Fibroblast of lung (primary cell): ENCODE data around the gene NSUN3. TPM values are rescaled to one million over a fixed set of nuclear protein-coding genes. Genes with fewer than 3 reads are reported as not detected.

Source experiments
- DNase-seq, 2 donors: peaks; one replicate each; pipeline versions ENCODE4 v3.0.0 to v3.0.0-alpha.2; 2010; ENCODE audit warnings: low read depth in 2 of 2
- H2AFZ ChIP-seq: 2 replicates; pipeline ENCODE4 v1.5.1; 2012; ENCODE audit warnings: low read length, control low read depth, inconsistent platforms
- H3K27ac ChIP-seq: 2 replicates; pipeline ENCODE4 v1.5.1; 2011; ENCODE audit warnings: low read length, control low read depth; ENCODE audit not compliant: insufficient read depth
- H3K27me3 ChIP-seq: 2 replicates; pipeline ENCODE4 v1.5.1; 2011; ENCODE audit warnings: mild to moderate bottlenecking, low read length; ENCODE audit not compliant: control insufficient read depth, insufficient read depth
- H3K36me3 ChIP-seq: 2 replicates; pipeline ENCODE4 v1.5.1; 2011; ENCODE audit warnings: low read length; ENCODE audit not compliant: control insufficient read depth, insufficient read depth
- H3K4me1 ChIP-seq: 2 replicates; pipeline ENCODE4 v1.5.1; 2011; ENCODE audit warnings: low read length; ENCODE audit not compliant: control insufficient read depth, insufficient read depth; ENCODE audit errors: extremely low read depth
- H3K4me2 ChIP-seq: 2 replicates; pipeline ENCODE4 v1.5.1; 2011; ENCODE audit warnings: low read length, control low read depth; ENCODE audit not compliant: insufficient read depth; ENCODE audit errors: extremely low read depth
- H3K4me3 ChIP-seq, 4 experiments: fragments of 200-600 bp in 1 of 4; sonication (generic) in 1 of 4; replicated peaks in 1 of 4; 2 replicates each; pipeline ENCODE4 v1.5.1; 2011 to 2016; ENCODE audit warnings: low read length in 4 of 4, low read depth in 3 of 4, mild to moderate bottlenecking in 3 of 4, control low read depth in 2 of 4, inconsistent platforms in 1 of 4, mixed read lengths in 1 of 4; ENCODE audit not compliant: insufficient read depth in 1 of 4; ENCODE audit errors: control extremely low read depth in 1 of 4
- H3K79me2 ChIP-seq: 2 replicates; pipeline ENCODE4 v1.5.1; 2012; ENCODE audit warnings: mild to moderate bottlenecking, low read length, inconsistent platforms; ENCODE audit not compliant: control insufficient read depth, insufficient read depth
- H3K9ac ChIP-seq: 2 replicates; pipeline ENCODE4 v1.5.1; 2011; ENCODE audit warnings: mild to moderate bottlenecking, low read length, control low read depth; ENCODE audit not compliant: insufficient read depth
- H3K9me3 ChIP-seq: 2 replicates; pipeline ENCODE4 v1.5.1; 2012; ENCODE audit warnings: low read depth, low read length; ENCODE audit not compliant: control insufficient read depth, insufficient read depth
- H4K20me1 ChIP-seq: 2 replicates; pipeline ENCODE4 v1.5.1; 2011; ENCODE audit warnings: low read length; ENCODE audit not compliant: control insufficient read depth, insufficient read depth; ENCODE audit errors: extremely low read depth
- CTCF ChIP-seq, 2 donors: IDR thresholded peaks in 1 of 2; conservative IDR thresholded peaks in 1 of 2; 1 replicate in 1 of 2; 2 replicates in 1 of 2; pipeline ENCODE4 v1.5.1; 2011 to 2012; ENCODE audit warnings: low read length in 2 of 2, control low read depth in 1 of 2, inconsistent platforms in 1 of 2, low read depth in 1 of 2, mild to moderate bottlenecking in 1 of 2
- EZH2 ChIP-seq: IDR thresholded peaks from 2 replicates; pipeline ENCODE4 v1.5.1; 2012; ENCODE audit warnings: low read length, control low read depth, mild to moderate bottlenecking; ENCODE audit errors: missing control alignments
- polyA plus RNA-seq, 2 donors: library from polyadenylated mRNA; depleted of rRNA in 1 of 2; stranded (reverse) in 1 of 2; unstranded in 1 of 2; fragments of >200 nt; gene quantifications; 2 replicates each; pipeline ENCODE4 v1.2.1, GENCODE V29; 2011 to 2012; ENCODE audit warnings: missing spikeins in 1 of 2
- total RNA-seq: library from RNA; depleted of rRNA; stranded (reverse); fragments of >200 nt; gene quantifications from 2 replicates; pipeline ENCODE4 v1.2.1, GENCODE V29; 2014

NSUN3 gene
- total and polyA plus RNA-seq, 2 donors (not counting 1 experiment from before 2014, with no cell fraction given) = 6.2 to 23.1 TPM

GRCh38 chr3:94061297-94061696 is 1.6 kb upstream of the NSUN3 start:
- H3K4me3 ChIP-seq = no peak overlapping the region
- no peak overlapping the region for H3K27ac ChIP-seq
- H4K20me1 ChIP-seq = no peaks in the 10 kb centered on the region
- H3K79me2 ChIP-seq = peaks cover 15% of the 10 kb centered on the region
- no peaks in the 10 kb centered on the region for H3K27me3 ChIP-seq
- no peak for DNase-seq
- TF ChIP-seq EZH2 (no peak), CTCF (conservative IDR thresholded peaks at IDR 0.05 in 1 of 2, IDR thresholded peaks at IDR 0.05 in 1 of 2; ENCODE audit: low read depth in 1 of 2, low read length in 2 of 2) (no peak)
- H3K9me3 ChIP-seq = no peaks in the 10 kb centered on the region
- no peak overlapping the region for H3K9ac ChIP-seq
- H2AFZ ChIP-seq = no peak overlapping the region
- no peaks in the 10 kb centered on the region for H3K4me1 ChIP-seq
- no peak overlapping the region for H3K4me2 ChIP-seq
- no peaks in the 10 kb centered on the region for H3K36me3 ChIP-seq

GRCh38 chr3:94063496-94064119 is 747 bp downstream of the NSUN3 start:
- peak overlapping the region; percentile 95 for H3K27ac ChIP-seq
- no peaks in the 10 kb centered on the region for H3K9me3 ChIP-seq
- H2AFZ ChIP-seq = peak overlapping the region; percentile 85
- peak overlapping the region; percentile 76 to 95 (median 91) for H3K4me3 ChIP-seq
- H3K36me3 ChIP-seq = no peaks in the 10 kb centered on the region
- H3K79me2 ChIP-seq = peaks cover 15% of the 10 kb centered on the region
- H4K20me1 ChIP-seq = no peaks in the 10 kb centered on the region
- peak in 1 of 2 donors; percentile 13 for DNase-seq
- peak overlapping the region; percentile 81 for H3K4me2 ChIP-seq
- H3K9ac ChIP-seq = peak overlapping the region; percentile 95
- H3K27me3 ChIP-seq = no peaks in the 10 kb centered on the region
- no peak for TF ChIP-seq CTCF (conservative IDR thresholded peaks at IDR 0.05 in 1 of 2, IDR thresholded peaks at IDR 0.05 in 1 of 2; ENCODE audit: low read depth in 1 of 2, low read length in 2 of 2)
- TF ChIP-seq EZH2 = no peak
- H3K4me1 ChIP-seq = no peaks in the 10 kb centered on the region

GRCh38 chr3:94064243-94064860 is 1.5 kb downstream of the NSUN3 start:
- Histone ChIP-seq H4K20me1 (no peaks in the 10 kb centered on the region), H3K36me3 (no peaks in the 10 kb centered on the region), H3K9me3 (no peaks in the 10 kb centered on the region), H3K9ac (no peak overlapping the region), H3K4me1 (no peaks in the 10 kb centered on the region), H3K27me3 (no peaks in the 10 kb centered on the region), H3K4me3 (peak overlapping the region in 3 of 4 experiments; percentile 76 to 92 (median 90)), H3K4me2 (peak overlapping the region; percentile 57), H3K27ac (no peak overlapping the region), H3K79me2 (peaks cover 15% of the 10 kb centered on the region), H2AFZ (no peak overlapping the region)
- TF ChIP-seq EZH2 = no peak
- no peak for DNase-seq
